Thoracic aorta (tissue), 2 donors: Measurements from ENCODE around the gene EFHC2. TPM values are rescaled to one million over a fixed set of nuclear protein-coding genes. Genes with fewer than 3 reads are reported as not detected.

Source experiments
- ATAC-seq: fragments of 150-250 bp; one replicate; pipeline ENCODE4 v1.8.0; 2017; ENCODE audit warnings: low read depth; ENCODE audit not compliant: insufficient number of reproducible peaks, low FRiP score
- DNase-seq: peaks from one replicate; pipeline ENCODE4 v3.0.0-alpha.2; 2020; ENCODE audit warnings: low spot score
- H3K27ac ChIP-seq, 2 donors: fragments of 200-600 bp; sonication (generic); 1 replicate in 1 of 2; 2 replicates in 1 of 2; pipeline ENCODE4 v1.5.1; 2016; ENCODE audit warnings: mild to moderate bottlenecking in 2 of 2, moderate library complexity in 2 of 2
- H3K27me3 ChIP-seq: fragments of 200-600 bp; sonication (generic); replicated peaks from 2 replicates; pipeline ENCODE4 v1.6.0; 2016; ENCODE audit warnings: mild to moderate bottlenecking; ENCODE audit not compliant: insufficient read depth
- H3K36me3 ChIP-seq: fragments of 200-600 bp; sonication (generic); one replicate; pipeline ENCODE4 v1.5.1; 2016
- H3K4me1 ChIP-seq, 2 donors: fragments of 200-600 bp; sonication (generic); 1 replicate in 1 of 2; 2 replicates in 1 of 2; pipeline versions ENCODE4 v1.5.1 to v1.6.0; 2016; ENCODE audit warnings: low read depth in 2 of 2, mild to moderate bottlenecking in 1 of 2; ENCODE audit not compliant: control insufficient read depth in 1 of 2
- H3K4me3 ChIP-seq: fragments of 200-600 bp; sonication (generic); 2 replicates; pipeline ENCODE4 v1.5.1; 2016; ENCODE audit warnings: mild to moderate bottlenecking
- H3K9me3 ChIP-seq: fragments of 200-600 bp; sonication (generic); 2 replicates; pipeline ENCODE4 v1.5.1; 2016
- CTCF ChIP-seq: fragments of 200-600 bp; sonication (generic); IDR thresholded peaks from one replicate; pipeline ENCODE4 v1.5.1; 2019; ENCODE audit warnings: antibody characterized with exemption
- total RNA-seq, 2 donors: library from RNA; depleted of rRNA; stranded (reverse); fragments of >200 nt; gene quantifications; one replicate each; pipeline versions ENCODE4 v1.1.0 to v1.2.3, GENCODE V29; 2016

The EFHC2 gene
- total RNA-seq, 2 donors from 2014 or later = 0.28 TPM; not detected in 1

- H3K36me3 ChIP-seq = no peaks in the 10 kb centered on the region
- no peaks in the 10 kb centered on the region for H3K9me3 ChIP-seq
- no peak for TF ChIP-seq CTCF
- DNase-seq (no peak), ATAC-seq (no peak)
- H3K4me1 ChIP-seq = no peaks in the 10 kb centered on the region
- H3K27ac ChIP-seq = no peak overlapping the region
- H3K27me3 ChIP-seq = no peaks in the 10 kb centered on the region
- no peak overlapping the region for H3K4me3 ChIP-seq
Measured at GRCh38 chrX:44290718-44291117, 52.8 kb downstream of the EFHC2 start.

GRCh38 chrX:44282753-44283152 is 60.7 kb downstream of the EFHC2 start:
- no peak for DNase-seq
- TF ChIP-seq CTCF = no peak
- Histone ChIP-seq H3K27me3 (no peaks in the 10 kb centered on the region), H3K9me3 (no peaks in the 10 kb centered on the region), H3K4me3 (no peak overlapping the region), H3K4me1 (no peaks in the 10 kb centered on the region), H3K27ac (no peak overlapping the region), H3K36me3 (no peaks in the 10 kb centered on the region)
- ATAC-seq = no peak

GRCh38 chrX:44280116-44280515 is 63.4 kb downstream of the EFHC2 start:
- Histone ChIP-seq H3K27me3 (no peaks in the 10 kb centered on the region), H3K4me3 (no peak overlapping the region), H3K36me3 (no peaks in the 10 kb centered on the region), H3K4me1 (no peaks in the 10 kb centered on the region), H3K27ac (no peak overlapping the region), H3K9me3 (no peaks in the 10 kb centered on the region)
- TF ChIP-seq CTCF = no peak
- no peak for ATAC-seq
- no peak for DNase-seq

- Histone ChIP-seq H3K27me3 (no peaks in the 10 kb centered on the region), H3K4me3 (no peak overlapping the region), H3K4me1 (no peaks in the 10 kb centered on the region), H3K9me3 (no peaks in the 10 kb centered on the region), H3K36me3 (no peaks in the 10 kb centered on the region), H3K27ac (no peak overlapping the region)
- ATAC-seq = no peak
- no peak for DNase-seq
- TF ChIP-seq CTCF = no peak
Measured at GRCh38 chrX:44274096-44274495, 69.4 kb downstream of the EFHC2 start.

- Histone ChIP-seq H3K4me1 (no peaks in the 10 kb centered on the region), H3K4me3 (no peak overlapping the region), H3K27ac (no peak overlapping the region), H3K27me3 (no peaks in the 10 kb centered on the region), H3K36me3 (no peaks in the 10 kb centered on the region), H3K9me3 (no peaks in the 10 kb centered on the region)
- ATAC-seq (no peak), DNase-seq (no peak)
- TF ChIP-seq CTCF = no peak
Measured at GRCh38 chrX:44267861-44268260, 75.6 kb downstream of the EFHC2 start.
